Neural crest cell (in vitro differentiated cells): ENCODE results near the gene CHTOP. TPM values are rescaled to one million over a fixed set of nuclear protein-coding genes. Genes with fewer than 3 reads are reported as not detected.

ENCODE experiments used
- DNase-seq: peaks from one replicate; pipeline ENCODE4 v3.0.0; 2021; ENCODE audit warnings: low read depth, mixed read lengths, low spot score
- H3K27ac Mint-ChIP-seq: one replicate; pipeline ENCODE4 v1.8.0; 2021; ENCODE audit warnings: mild to moderate bottlenecking, mixed read lengths; ENCODE audit not compliant: unreplicated experiment
- H3K27me3 Mint-ChIP-seq: 2 replicates; pipeline ENCODE4 v1.8.0; 2021; ENCODE audit warnings: low read depth, mild to moderate bottlenecking, mixed read lengths
- H3K36me3 Mint-ChIP-seq: 2 replicates; pipeline ENCODE4 v1.8.0; 2021; ENCODE audit warnings: low read depth, mild to moderate bottlenecking, mixed read lengths
- H3K4me1 Mint-ChIP-seq: 2 replicates; pipeline ENCODE4 v1.8.0; 2021; ENCODE audit warnings: mixed read lengths
- H3K4me3 Mint-ChIP-seq: one replicate; pipeline ENCODE4 v1.8.0; 2021; ENCODE audit warnings: mild to moderate bottlenecking, mixed read lengths
- H3K9me3 Mint-ChIP-seq: 2 replicates; pipeline ENCODE4 v1.8.0; 2021; ENCODE audit warnings: mixed read lengths
- CTCF ChIP-seq: fragments of 200-600 bp; sonication (generic); conservative IDR thresholded peaks from 2 replicates; pipeline ENCODE4 v1.5.0; 2021; ENCODE audit warnings: antibody characterized with exemption, mild to moderate bottlenecking
- total RNA-seq: library from RNA; stranded (reverse); gene quantifications from 2 replicates; pipeline ENCODE4 v1.2.1, GENCODE V29; 2021

CHTOP gene
- total RNA-seq, 1 donor from 2014 or later = 136 TPM

DNA sequence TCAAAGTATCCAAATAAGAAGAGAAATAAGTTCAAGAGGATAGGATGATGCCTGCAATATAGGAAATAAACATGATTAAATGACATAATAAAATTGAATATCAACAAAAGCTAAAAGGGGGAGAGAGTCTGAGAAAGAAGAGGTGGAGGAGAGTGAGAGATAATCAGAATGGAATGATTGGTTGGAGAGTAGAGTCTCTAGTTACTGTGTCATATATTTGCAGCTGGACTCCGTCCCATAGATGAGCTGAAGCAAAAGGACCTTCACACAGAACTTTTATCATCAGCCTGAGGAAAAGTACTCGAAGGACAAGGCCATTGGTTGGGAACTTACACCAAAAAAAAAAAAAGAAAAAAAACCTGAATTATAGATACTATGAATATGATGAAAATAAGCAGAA, 45.4 kb upstream of the CHTOP start:
- Mint-ChIP-seq H3K27ac (no peak overlapping the region), H3K9me3 (no peaks in the 10 kb centered on the region), H3K36me3 (no peaks in the 10 kb centered on the region), H3K4me3 (no peak overlapping the region), H3K4me1 (peaks cover 47% of the 10 kb centered on the region), H3K27me3 (no peaks in the 10 kb centered on the region)
- TF ChIP-seq CTCF = no peak
- DNase-seq = no peak

DNA sequence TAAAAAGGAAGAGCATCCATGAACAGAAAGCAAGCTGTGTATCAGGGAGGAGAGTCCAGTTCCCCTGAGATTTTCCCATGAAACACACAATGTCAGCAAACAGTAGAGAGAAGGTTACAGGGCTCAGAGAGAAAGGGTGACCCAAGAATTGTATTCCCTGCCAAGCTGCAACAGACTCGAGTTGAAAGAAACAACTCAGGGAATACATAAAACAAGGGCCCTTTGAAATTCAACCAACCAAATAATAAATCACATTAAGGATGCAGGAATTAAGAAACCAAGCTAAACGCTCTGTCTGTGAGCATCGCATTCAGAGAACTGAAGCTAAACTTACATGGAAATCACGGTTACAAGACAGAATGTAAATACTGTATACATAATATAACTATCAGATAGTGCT, 41.1 kb upstream of the CHTOP start:
- Mint-ChIP-seq H3K27me3 (no peaks in the 10 kb centered on the region), H3K9me3 (no peaks in the 10 kb centered on the region), H3K27ac (peak overlapping the region; percentile 23), H3K4me3 (peak overlapping the region; percentile 22), H3K4me1 (peaks cover 27% of the 10 kb centered on the region), H3K36me3 (no peaks in the 10 kb centered on the region)
- DNase-seq = no peak
- no peak for TF ChIP-seq CTCF

DNA sequence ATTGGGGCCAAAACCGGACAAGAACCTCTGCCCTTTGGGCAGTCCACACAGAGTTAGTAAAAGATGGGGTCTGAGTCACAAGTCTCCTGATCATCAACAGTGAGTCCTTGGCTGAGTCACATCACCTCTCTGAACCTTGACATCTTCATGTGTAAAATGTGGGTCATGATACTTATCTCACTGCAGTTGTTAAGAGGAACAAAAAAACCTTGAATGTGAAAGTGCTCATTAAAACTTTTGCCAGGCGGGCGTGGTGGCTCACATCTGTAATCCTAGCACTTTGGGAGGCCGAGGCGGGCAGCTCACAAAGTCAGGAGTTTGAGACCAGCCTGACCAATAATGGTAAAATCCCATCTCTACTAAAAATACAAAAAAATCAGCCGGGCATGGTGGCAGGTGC, 36.7 kb upstream of the CHTOP start:
- no peak for TF ChIP-seq CTCF
- peaks cover 35% of the 10 kb centered on the region for H3K4me1 Mint-ChIP-seq
- H3K27ac Mint-ChIP-seq = peak overlapping the region; percentile 35
- no peaks in the 10 kb centered on the region for H3K9me3 Mint-ChIP-seq
- no peaks in the 10 kb centered on the region for H3K36me3 Mint-ChIP-seq
- H3K4me3 Mint-ChIP-seq = no peak overlapping the region
- DNase-seq = no peak
- no peaks in the 10 kb centered on the region for H3K27me3 Mint-ChIP-seq

- H3K4me1 Mint-ChIP-seq = peaks cover 25% of the 10 kb centered on the region
- H3K27me3 Mint-ChIP-seq = no peaks in the 10 kb centered on the region
- no peaks in the 10 kb centered on the region for H3K9me3 Mint-ChIP-seq
- no peak for DNase-seq
- no peak for TF ChIP-seq CTCF
- H3K36me3 Mint-ChIP-seq = no peaks in the 10 kb centered on the region
- H3K4me3 Mint-ChIP-seq = peak overlapping the region; percentile 14
- peak overlapping the region; percentile 94 for H3K27ac Mint-ChIP-seq
These were observed 35.3 kb upstream of the CHTOP start for GRCh38 chr1:153598309-153599172.

DNA sequence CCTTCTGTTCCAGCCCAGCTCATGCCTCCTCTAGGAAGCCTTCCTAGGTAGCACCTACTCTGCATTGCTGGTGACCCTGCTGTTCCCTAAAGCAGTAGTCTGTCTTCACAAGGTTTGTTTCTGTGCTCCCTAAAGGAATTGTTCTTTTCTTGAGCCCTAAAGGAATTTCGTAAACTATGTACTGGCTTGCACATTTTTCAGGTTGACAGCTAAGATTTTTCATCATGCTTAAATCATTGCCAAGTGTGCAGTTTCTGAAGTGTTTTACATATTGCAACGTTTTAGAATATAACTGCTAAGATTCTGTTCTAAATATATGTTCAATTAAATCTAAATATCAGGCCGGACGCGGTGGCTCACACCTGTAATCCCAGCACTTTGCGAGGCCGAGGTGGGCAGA, 34.0 kb upstream of the CHTOP start:
- Mint-ChIP-seq H3K4me1 (peaks cover 17% of the 10 kb centered on the region), H3K4me3 (peak overlapping the region; percentile 32), H3K36me3 (no peaks in the 10 kb centered on the region), H3K27me3 (no peaks in the 10 kb centered on the region), H3K9me3 (no peaks in the 10 kb centered on the region), H3K27ac (peak overlapping the region; percentile 61)
- no peak for TF ChIP-seq CTCF
- no peak for DNase-seq
